WTC11 (cell line): ENCODE data around the gene TMEFF2. TPM values are rescaled to one million over a fixed set of nuclear protein-coding genes. Genes with fewer than 3 reads are reported as not detected.

ENCODE experiments used
- ATAC-seq: fragments of 200-7000 bp; cut with Tn5 transposase; 2 replicates; pipeline ENCODE4 v1.10.0; 2021; ENCODE audit warnings: mild to moderate bottlenecking, moderate library complexity
- CTCF ChIA-PET: fragments of 300-600 bp; sonication (Branson Sonifier 250); formaldehyde crosslinking; loops from one replicate; lab custom pipeline; 2021; ENCODE audit warnings: antibody characterized with exemption; lab: Charles Lee
- POLR2A ChIA-PET: fragments of 350-600 bp; sonication (Branson Sonifier 250); formaldehyde crosslinking; loops from one replicate; lab custom pipeline; 2021; ENCODE audit warnings: antibody characterized with exemption; lab: Charles Lee
- DNase-seq: peaks from one replicate; pipeline ENCODE4 v3.0.0; 2021; ENCODE audit warnings: low spot score
- H3K27ac Mint-ChIP-seq: 2 replicates; pipeline ENCODE4 v1.8.0; 2021; ENCODE audit warnings: mixed read lengths
- H3K27me3 Mint-ChIP-seq: 2 replicates; pipeline ENCODE4 v1.8.0; 2021; ENCODE audit warnings: low read depth, mild to moderate bottlenecking, moderate library complexity, mixed read lengths
- H3K36me3 Mint-ChIP-seq: 2 replicates; pipeline ENCODE4 v1.8.0; 2021; ENCODE audit warnings: mixed read lengths
- H3K4me1 Mint-ChIP-seq: 2 replicates; pipeline ENCODE4 v1.8.0; 2022; ENCODE audit warnings: mixed read lengths
- H3K4me3 Mint-ChIP-seq: 2 replicates; pipeline ENCODE4 v1.8.0; 2021; ENCODE audit warnings: mild to moderate bottlenecking, moderate library complexity, mixed read lengths
- H3K9me3 Mint-ChIP-seq: 2 replicates; pipeline ENCODE4 v1.8.0; 2021; ENCODE audit warnings: mixed read lengths
- CBFB ChIP-seq: sonication (generic); formaldehyde crosslinking; IDR thresholded peaks from 2 replicates; pipeline ENCODE4 v1.8.1; 2022; ENCODE audit warnings: mild to moderate bottlenecking, low read depth, missing genetic modification reagents
- CREB1 ChIP-seq: sonication (generic); formaldehyde crosslinking; IDR thresholded peaks from 2 replicates; pipeline ENCODE4 v1.8.0; 2023; ENCODE audit warnings: mild to moderate bottlenecking, missing genetic modification reagents
- ETV6 ChIP-seq: sonication (generic); formaldehyde crosslinking; IDR thresholded peaks from 2 replicates; pipeline ENCODE4 v1.8.1; 2022; ENCODE audit warnings: mild to moderate bottlenecking, missing genetic modification reagents
- GTF2I ChIP-seq: fragments of 250-450 bp; sonication (Bioruptor Pico); conservative IDR thresholded peaks from 2 replicates; pipeline ENCODE4 v1.4.0; 2021; ENCODE audit warnings: mild to moderate bottlenecking
- HMGA2 ChIP-seq: fragments of 250-450 bp; sonication (Bioruptor Pico); IDR thresholded peaks from 2 replicates; pipeline ENCODE4 v1.4.0; 2021; ENCODE audit warnings: mild to moderate bottlenecking, moderate library complexity
- JUN ChIP-seq: sonication (generic); formaldehyde crosslinking; IDR thresholded peaks from 2 replicates; pipeline ENCODE4 v1.8.0; 2023; ENCODE audit warnings: mild to moderate bottlenecking, missing genetic modification reagents
- NFATC4 ChIP-seq: fragments of 250-450 bp; sonication (Bioruptor Pico); IDR thresholded peaks from 2 replicates; pipeline ENCODE4 v1.9.0; 2021; ENCODE audit warnings: mild to moderate bottlenecking
- SOX15 ChIP-seq: fragments of 250-450 bp; sonication (Bioruptor Pico); IDR thresholded peaks from 2 replicates; pipeline ENCODE4 v1.9.0; 2021; ENCODE audit warnings: mild to moderate bottlenecking
- TCF7 ChIP-seq: sonication (generic); formaldehyde crosslinking; IDR thresholded peaks from 2 replicates; pipeline ENCODE4 v1.8.0; 2022; ENCODE audit warnings: mild to moderate bottlenecking, low read depth, missing genetic modification reagents, moderate library complexity
- TEAD1 ChIP-seq: sonication (generic); formaldehyde crosslinking; IDR thresholded peaks from 2 replicates; pipeline ENCODE4 v1.8.0; 2022; ENCODE audit warnings: mild to moderate bottlenecking, missing genetic modification reagents
- ZNF121 ChIP-seq: sonication (generic); formaldehyde crosslinking; IDR thresholded peaks from 2 replicates; pipeline ENCODE4 v1.8.0; 2023; ENCODE audit warnings: missing genetic modification reagents
- ZNF671 ChIP-seq: fragments of 250-450 bp; sonication (Bioruptor Pico); IDR thresholded peaks from 2 replicates; pipeline ENCODE4 v1.8.0; 2021; ENCODE audit warnings: mild to moderate bottlenecking
- total RNA-seq: library from RNA; stranded (reverse); gene quantifications from 3 replicates; pipeline ENCODE4 v1.2.3, GENCODE V29; 2021
- TF ChIP-seq, protein P1 (sequence below): fragments of 250-450 bp; sonication (Bioruptor Pico); conservative IDR thresholded peaks from 2 replicates; pipeline ENCODE4 v1.9.0; 2021; ENCODE audit warnings: mild to moderate bottlenecking
- TF ChIP-seq, protein P2 (sequence below): sonication (generic); formaldehyde crosslinking; conservative IDR thresholded peaks from 2 replicates; pipeline ENCODE4 v1.8.1; 2023; ENCODE audit warnings: mild to moderate bottlenecking, low read depth, missing genetic modification reagents, moderate library complexity
- TF ChIP-seq, protein P3 (sequence below): fragments of 250-450 bp; sonication (Bioruptor Pico); IDR thresholded peaks from 2 replicates; pipeline ENCODE4 v1.9.0; 2021; ENCODE audit warnings: mild to moderate bottlenecking
- TF ChIP-seq, protein P4 (sequence below): fragments of 250-450 bp; sonication (Bioruptor Pico); IDR thresholded peaks from 2 replicates; pipeline ENCODE4 v1.9.0; 2021; ENCODE audit warnings: mild to moderate bottlenecking

TMEFF2 gene
- total RNA-seq, 1 experiment from 2014 or later, result 2.3 TPM

DNA sequence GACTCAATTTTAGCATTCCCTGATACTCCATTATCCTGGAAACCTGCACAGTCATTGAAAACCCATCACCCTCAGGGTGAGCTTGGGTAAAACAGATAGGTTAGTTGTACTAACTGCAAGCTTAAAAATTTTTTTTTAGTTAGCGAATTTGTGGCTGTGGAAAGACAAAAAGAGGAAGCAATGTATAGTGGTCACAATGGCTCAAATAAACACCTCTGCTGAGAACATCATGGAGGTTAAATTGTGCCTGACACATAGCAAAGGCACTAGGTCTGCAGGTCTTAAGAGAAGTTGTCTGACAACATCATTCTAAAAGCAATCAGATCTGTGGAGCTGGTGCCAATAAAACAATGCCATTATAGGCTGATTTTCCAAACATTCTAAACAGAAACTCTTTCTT is 263.4 kb downstream of the TMEFF2 start (continued):
- no peak for TF ChIP-seq JUN (CRISPR knock-in tag)
- TF ChIP-seq HMGA2 (CRISPR knock-in tag), result no peak
- TF ChIP-seq NFATC4 (CRISPR knock-in tag), result no peak
- TF ChIP-seq CBFB, result no peak
- no peak for TF ChIP-seq GTF2I (CRISPR knock-in tag)

DNA sequence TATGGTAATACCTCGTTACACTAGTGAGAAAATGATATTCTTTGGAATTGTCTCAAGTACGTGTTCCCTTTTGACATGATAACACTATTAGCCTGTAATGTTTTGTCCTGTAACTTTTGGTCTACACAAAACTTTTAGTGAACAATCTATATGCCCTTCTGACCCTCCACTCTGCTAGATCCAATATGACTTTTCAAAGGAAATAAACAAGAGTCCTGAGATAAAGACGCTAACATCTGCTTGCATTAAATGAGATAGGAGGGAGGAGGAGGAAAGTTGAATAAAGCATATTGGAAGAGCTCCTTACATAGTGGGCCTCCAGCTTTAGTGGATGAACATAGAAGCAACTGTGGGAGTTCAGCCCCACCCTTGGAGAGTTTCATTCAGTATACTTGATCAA is 264.5 kb downstream of the TMEFF2 start:
- ATAC-seq, result no peak
- POLR2A ChIA-PET, result no interaction called here
- CTCF ChIA-PET, result no interaction called here
- H3K9me3 Mint-ChIP-seq, result no peaks in the 10 kb centered on the region
- no peak overlapping the region for H3K27ac Mint-ChIP-seq
- H3K4me1 Mint-ChIP-seq, result peaks cover 31% of the 10 kb centered on the region
- H3K36me3 Mint-ChIP-seq, result no peaks in the 10 kb centered on the region
- no peak for DNase-seq
- no peaks in the 10 kb centered on the region for H3K27me3 Mint-ChIP-seq
- no peak overlapping the region for H3K4me3 Mint-ChIP-seq
- TF ChIP-seq, protein P1, sequence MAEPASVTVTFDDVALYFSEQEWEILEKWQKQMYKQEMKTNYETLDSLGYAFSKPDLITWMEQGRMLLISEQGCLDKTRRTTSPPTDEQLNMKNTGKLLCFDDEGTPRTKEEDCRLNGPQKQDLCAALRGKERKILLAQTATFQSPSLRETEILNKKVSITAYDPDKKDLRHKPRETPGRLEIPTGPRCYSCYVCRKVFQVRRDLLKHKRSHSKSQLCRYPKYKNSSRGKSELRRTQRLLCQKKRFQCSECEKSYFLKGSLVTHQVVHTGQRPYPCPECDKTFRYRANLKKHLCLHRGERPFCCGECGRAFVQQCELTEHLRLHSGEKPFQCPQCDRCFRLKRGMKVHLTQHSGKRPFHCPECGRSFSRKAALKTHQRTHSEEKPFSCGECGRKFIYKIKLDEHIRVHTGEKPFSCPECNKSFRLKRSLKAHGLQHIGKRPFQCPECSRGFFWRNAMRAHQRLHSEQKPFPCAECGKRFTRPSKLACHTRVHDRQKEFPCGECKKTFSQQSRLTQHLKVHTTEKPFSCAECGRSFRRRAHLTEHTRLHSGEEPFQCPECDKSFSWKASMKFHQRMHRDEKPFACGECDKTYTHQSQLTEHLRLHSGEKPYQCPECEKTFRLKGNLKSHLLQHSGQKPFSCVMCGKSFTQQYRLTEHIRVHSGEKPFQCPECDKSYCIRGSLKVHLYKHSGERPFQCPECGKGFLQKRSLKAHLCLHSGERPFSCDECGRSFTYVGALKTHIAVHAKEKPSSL (CRISPR knock-in tag), result no peak
- TF ChIP-seq SOX15 (CRISPR knock-in tag), result no peak
- no peak for TF ChIP-seq TCF7

DNA sequence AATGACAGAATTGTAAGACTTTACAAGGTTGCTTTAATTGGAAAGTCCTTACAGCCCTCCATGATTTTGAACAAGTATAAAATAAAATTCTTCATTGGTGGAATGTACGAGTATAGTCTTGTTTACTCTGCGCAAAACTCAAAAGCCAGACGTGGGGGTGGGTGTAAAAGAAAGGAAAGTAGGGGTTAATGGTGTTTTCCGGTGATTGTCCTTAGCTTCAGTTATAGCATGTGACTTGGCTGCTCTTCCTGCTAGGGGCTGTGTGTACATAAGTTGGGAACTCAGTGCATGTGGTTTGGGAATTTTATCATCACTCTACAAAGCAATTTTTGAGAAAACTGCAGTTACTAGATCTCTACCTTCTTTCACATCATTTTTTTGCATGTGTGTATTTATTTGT is 265.4 kb downstream of the TMEFF2 start:
- CTCF ChIA-PET, result no interaction called here
- no peak for ATAC-seq
- TF ChIP-seq ZNF121 (CRISPR knock-in tag) (no peak), CREB1 (CRISPR knock-in tag) (no peak), ETV6 (CRISPR knock-in tag) (no peak), TEAD1 (CRISPR knock-in tag) (no peak), ZNF671 (CRISPR knock-in tag) (no peak)
- TF ChIP-seq, protein P2, sequence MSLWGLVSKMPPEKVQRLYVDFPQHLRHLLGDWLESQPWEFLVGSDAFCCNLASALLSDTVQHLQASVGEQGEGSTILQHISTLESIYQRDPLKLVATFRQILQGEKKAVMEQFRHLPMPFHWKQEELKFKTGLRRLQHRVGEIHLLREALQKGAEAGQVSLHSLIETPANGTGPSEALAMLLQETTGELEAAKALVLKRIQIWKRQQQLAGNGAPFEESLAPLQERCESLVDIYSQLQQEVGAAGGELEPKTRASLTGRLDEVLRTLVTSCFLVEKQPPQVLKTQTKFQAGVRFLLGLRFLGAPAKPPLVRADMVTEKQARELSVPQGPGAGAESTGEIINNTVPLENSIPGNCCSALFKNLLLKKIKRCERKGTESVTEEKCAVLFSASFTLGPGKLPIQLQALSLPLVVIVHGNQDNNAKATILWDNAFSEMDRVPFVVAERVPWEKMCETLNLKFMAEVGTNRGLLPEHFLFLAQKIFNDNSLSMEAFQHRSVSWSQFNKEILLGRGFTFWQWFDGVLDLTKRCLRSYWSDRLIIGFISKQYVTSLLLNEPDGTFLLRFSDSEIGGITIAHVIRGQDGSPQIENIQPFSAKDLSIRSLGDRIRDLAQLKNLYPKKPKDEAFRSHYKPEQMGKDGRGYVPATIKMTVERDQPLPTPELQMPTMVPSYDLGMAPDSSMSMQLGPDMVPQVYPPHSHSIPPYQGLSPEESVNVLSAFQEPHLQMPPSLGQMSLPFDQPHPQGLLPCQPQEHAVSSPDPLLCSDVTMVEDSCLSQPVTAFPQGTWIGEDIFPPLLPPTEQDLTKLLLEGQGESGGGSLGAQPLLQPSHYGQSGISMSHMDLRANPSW (CRISPR knock-in tag), result no peak
- TF ChIP-seq, protein P3, sequence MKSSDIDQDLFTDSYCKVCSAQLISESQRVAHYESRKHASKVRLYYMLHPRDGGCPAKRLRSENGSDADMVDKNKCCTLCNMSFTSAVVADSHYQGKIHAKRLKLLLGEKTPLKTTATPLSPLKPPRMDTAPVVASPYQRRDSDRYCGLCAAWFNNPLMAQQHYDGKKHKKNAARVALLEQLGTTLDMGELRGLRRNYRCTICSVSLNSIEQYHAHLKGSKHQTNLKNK (CRISPR knock-in tag), result no peak
- TF ChIP-seq, protein P4, sequence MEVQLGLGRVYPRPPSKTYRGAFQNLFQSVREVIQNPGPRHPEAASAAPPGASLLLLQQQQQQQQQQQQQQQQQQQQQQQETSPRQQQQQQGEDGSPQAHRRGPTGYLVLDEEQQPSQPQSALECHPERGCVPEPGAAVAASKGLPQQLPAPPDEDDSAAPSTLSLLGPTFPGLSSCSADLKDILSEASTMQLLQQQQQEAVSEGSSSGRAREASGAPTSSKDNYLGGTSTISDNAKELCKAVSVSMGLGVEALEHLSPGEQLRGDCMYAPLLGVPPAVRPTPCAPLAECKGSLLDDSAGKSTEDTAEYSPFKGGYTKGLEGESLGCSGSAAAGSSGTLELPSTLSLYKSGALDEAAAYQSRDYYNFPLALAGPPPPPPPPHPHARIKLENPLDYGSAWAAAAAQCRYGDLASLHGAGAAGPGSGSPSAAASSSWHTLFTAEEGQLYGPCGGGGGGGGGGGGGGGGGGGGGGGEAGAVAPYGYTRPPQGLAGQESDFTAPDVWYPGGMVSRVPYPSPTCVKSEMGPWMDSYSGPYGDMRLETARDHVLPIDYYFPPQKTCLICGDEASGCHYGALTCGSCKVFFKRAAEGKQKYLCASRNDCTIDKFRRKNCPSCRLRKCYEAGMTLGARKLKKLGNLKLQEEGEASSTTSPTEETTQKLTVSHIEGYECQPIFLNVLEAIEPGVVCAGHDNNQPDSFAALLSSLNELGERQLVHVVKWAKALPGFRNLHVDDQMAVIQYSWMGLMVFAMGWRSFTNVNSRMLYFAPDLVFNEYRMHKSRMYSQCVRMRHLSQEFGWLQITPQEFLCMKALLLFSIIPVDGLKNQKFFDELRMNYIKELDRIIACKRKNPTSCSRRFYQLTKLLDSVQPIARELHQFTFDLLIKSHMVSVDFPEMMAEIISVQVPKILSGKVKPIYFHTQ (CRISPR knock-in tag), result no peak
- TF ChIP-seq, all 79 proteins: peak for 0
- Mint-ChIP-seq H3K27me3 (no peaks in the 10 kb centered on the region), H3K9me3 (no peaks in the 10 kb centered on the region), H3K4me3 (no peak overlapping the region), H3K36me3 (no peaks in the 10 kb centered on the region), H3K27ac (no peak overlapping the region), H3K4me1 (peaks cover 31% of the 10 kb centered on the region)
- POLR2A ChIA-PET, result no interaction called here
- DNase-seq, result no peak
